CD4-positive, alpha-beta T cell (primary cell): ENCODE data around the gene SLC1A2. TPM values are rescaled to one million over a fixed set of nuclear protein-coding genes. Genes with fewer than 3 reads are reported as not detected.

Experiments
- ATAC-seq: fragments of 200-7000 bp; cut with Tn5 transposase; one replicate; pipeline ENCODE4 v1.10.0; 2022; ENCODE audit warnings: mild to moderate bottlenecking; ENCODE audit not compliant: poor library complexity
- CTCF ChIA-PET: fragments of 350-600 bp; sonication (Branson Sonifier 250); formaldehyde crosslinking; loops from one replicate; lab custom pipeline; 2021; ENCODE audit warnings: antibody characterized with exemption, inconsistent platforms; lab: Charles Lee
- POLR2A ChIA-PET: fragments of 350-600 bp; sonication (Branson Sonifier 250); formaldehyde crosslinking; loops from one replicate; lab custom pipeline; 2021; ENCODE audit warnings: antibody characterized with exemption, inconsistent platforms; lab: Charles Lee
- DNase-seq, 14 experiments: peaks; one replicate each; pipeline ENCODE4 v3.0.0-alpha.2; 2013 to 2020; ENCODE audit warnings: mixed read lengths in 2 of 14
- H3K27ac ChIP-seq, 2 donors: one replicate each; pipeline versions ENCODE4 v1.5.1 to v1.7.0; 2013; ENCODE audit warnings: low read length in 2 of 2, low read depth in 1 of 2, mild to moderate bottlenecking in 1 of 2
- H3K27me3 ChIP-seq, 2 experiments: 1 replicate in 1 of 2; 2 replicates in 1 of 2; pipeline versions ENCODE4 v1.6.1 to v1.7.0; 2013; ENCODE audit warnings: low read length in 2 of 2, control low read depth in 1 of 2, mild to moderate bottlenecking in 1 of 2, moderate library complexity in 1 of 2; ENCODE audit not compliant: insufficient read depth in 2 of 2, control insufficient read depth in 1 of 2
- H3K36me3 ChIP-seq: one replicate; pipeline ENCODE4 v1.6.1; 2013; ENCODE audit warnings: low read length, control low read depth; ENCODE audit not compliant: insufficient read depth
- H3K4me1 ChIP-seq: one replicate; pipeline ENCODE4 v1.6.1; 2013; ENCODE audit warnings: low read length, control low read depth; ENCODE audit not compliant: insufficient read depth
- H3K4me3 ChIP-seq: one replicate; pipeline ENCODE4 v1.5.1; 2013; ENCODE audit warnings: mild to moderate bottlenecking, low read length, moderate library complexity
- H3K9me3 ChIP-seq, 2 experiments: 1 replicate in 1 of 2; 2 replicates in 1 of 2; pipeline versions ENCODE4 v1.6.1 to v1.7.0; 2013; ENCODE audit warnings: low read length in 2 of 2, mild to moderate bottlenecking in 2 of 2, control low read depth in 1 of 2, moderate library complexity in 1 of 2; ENCODE audit not compliant: control insufficient read depth in 1 of 2, insufficient read depth in 1 of 2
- H3K27ac Mint-ChIP-seq: one replicate; pipeline ENCODE4 v1.8.0; 2020; ENCODE audit warnings: mixed read lengths
- H3K27me3 Mint-ChIP-seq: one replicate; pipeline ENCODE4 v1.8.0; 2021; ENCODE audit warnings: mixed read lengths
- H3K36me3 Mint-ChIP-seq: one replicate; pipeline ENCODE4 v1.8.0; 2021; ENCODE audit warnings: low read depth, mixed read lengths
- H3K4me1 Mint-ChIP-seq: one replicate; pipeline ENCODE4 v1.8.0; 2021; ENCODE audit warnings: low read depth, mixed read lengths
- H3K4me3 Mint-ChIP-seq: one replicate; pipeline ENCODE4 v1.8.0; 2020; ENCODE audit warnings: mild to moderate bottlenecking, mixed read lengths
- H3K9me3 Mint-ChIP-seq: one replicate; pipeline ENCODE4 v1.8.0; 2020; ENCODE audit warnings: mixed read lengths
- intact Hi-C, 2 experiments: fragments of 100-400 bp; cut with DNase I in 1 of 2; cut with micrococcal nuclease in 1 of 2; formaldehyde crosslinking; loops; one replicate each; pipeline versions ENCODE4 v1.15.1 to v1.9.0; 2023 to 2025; cut with DNase I, micrococcal nuclease
- total RNA-seq, 174 experiments: library from RNA in 2 of 174; stranded (reverse) in 2 of 174; gene quantifications; one replicate each; pipeline ENCODE4 v1.2.3 and lab custom pipeline; 2021 to 2026
- TF ChIP-seq, protein P1 (sequence below): fragments of 200-600 bp; IDR thresholded peaks from one replicate; pipeline ENCODE4 v1.8.0; 2022; ENCODE audit warnings: antibody characterized with exemption, mild to moderate bottlenecking

The SLC1A2 gene
- total RNA-seq, 2 experiments from 2014 or later: not detected

DNA sequence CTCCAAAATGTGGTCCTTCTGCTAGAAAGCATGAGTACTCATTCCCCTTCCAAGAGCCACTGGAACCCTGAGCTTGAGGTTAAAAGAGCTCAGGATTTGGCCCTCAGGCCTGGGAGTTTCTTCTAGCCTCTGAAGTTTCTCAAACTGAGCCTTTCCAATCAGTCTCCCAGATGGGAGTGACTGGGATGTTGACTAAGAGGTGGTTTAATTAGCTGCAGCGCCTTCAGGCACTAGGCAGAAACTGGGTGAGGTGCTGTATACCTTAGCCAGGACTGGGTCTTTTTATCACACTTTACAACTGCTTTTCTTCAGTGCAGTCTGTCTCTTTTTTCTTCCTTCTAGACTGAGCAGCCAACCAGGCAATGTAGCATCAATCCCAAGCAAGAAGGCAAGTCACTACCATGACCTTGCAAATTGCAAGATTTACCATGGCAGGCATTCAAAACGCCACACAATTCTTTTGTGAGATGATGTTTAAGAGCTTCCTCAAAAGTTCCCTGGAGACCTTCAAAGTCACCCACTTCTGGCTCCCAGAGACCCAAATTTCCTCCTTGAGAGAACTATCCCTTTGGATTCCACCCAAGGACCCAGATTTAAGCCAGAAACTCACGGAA is 93.0 kb downstream of the SLC1A2 start:
- Mint-ChIP-seq H3K27ac (no peak overlapping the region), H3K27me3 (no peaks in the 10 kb centered on the region), H3K4me1 (peaks cover 59% of the 10 kb centered on the region), H3K4me3 (no peak overlapping the region), H3K36me3 (peaks cover 6% of the 10 kb centered on the region), H3K9me3 (peaks cover 7% of the 10 kb centered on the region)
- ATAC-seq: no peak
- TF ChIP-seq, protein P1, sequence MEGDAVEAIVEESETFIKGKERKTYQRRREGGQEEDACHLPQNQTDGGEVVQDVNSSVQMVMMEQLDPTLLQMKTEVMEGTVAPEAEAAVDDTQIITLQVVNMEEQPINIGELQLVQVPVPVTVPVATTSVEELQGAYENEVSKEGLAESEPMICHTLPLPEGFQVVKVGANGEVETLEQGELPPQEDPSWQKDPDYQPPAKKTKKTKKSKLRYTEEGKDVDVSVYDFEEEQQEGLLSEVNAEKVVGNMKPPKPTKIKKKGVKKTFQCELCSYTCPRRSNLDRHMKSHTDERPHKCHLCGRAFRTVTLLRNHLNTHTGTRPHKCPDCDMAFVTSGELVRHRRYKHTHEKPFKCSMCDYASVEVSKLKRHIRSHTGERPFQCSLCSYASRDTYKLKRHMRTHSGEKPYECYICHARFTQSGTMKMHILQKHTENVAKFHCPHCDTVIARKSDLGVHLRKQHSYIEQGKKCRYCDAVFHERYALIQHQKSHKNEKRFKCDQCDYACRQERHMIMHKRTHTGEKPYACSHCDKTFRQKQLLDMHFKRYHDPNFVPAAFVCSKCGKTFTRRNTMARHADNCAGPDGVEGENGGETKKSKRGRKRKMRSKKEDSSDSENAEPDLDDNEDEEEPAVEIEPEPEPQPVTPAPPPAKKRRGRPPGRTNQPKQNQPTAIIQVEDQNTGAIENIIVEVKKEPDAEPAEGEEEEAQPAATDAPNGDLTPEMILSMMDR: no peak
- no peak for DNase-seq
- ChIA-PET POLR2A (interaction anchor here (0.7 kb wide), 1 partner anchor 16 kb away, joined by 3 read pairs; no protein-coding TSS in a partner anchor), CTCF (interaction anchor here (1.0 kb wide), 1 partner anchor 21 kb away, joined by 3 read pairs; no protein-coding TSS in a partner anchor)
- Histone ChIP-seq H3K27ac (no peak overlapping the region), H3K4me1 (peaks cover 37% of the 10 kb centered on the region), H3K27me3 (no peaks in the 10 kb centered on the region), H3K4me3 (no peak overlapping the region), H3K36me3 (no peaks in the 10 kb centered on the region), H3K9me3 (no peaks in the 10 kb centered on the region)
- intact Hi-C loops: no loop called here

DNA sequence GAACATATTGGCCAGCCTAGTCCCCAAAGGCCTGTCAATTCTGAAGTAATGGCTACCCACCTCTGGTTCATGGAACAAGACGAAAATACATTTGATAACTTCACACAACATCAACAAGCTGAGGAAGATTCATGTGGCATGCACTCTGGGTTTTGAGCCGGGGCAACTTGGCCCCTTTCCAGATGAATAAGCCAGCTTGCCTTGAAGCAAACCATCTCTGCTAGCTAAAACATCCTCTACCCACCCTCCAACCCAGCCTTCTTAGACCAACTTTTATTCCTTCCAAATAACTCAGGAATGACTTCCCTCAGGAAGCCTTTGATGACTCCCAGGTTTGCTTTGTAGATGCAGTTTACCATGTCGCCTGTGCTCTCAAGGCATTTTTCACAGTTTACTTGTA is 94.4 kb downstream of the SLC1A2 start:
- H3K27ac ChIP-seq: no peak overlapping the region
- DNase-seq (peak in 1 of 14 experiments; percentile 46), ATAC-seq (no peak)
- intact Hi-C loops: no loop called here
- H3K9me3 ChIP-seq: no peaks in the 10 kb centered on the region
- no peaks in the 10 kb centered on the region for H3K36me3 ChIP-seq
- H3K27me3 Mint-ChIP-seq: no peaks in the 10 kb centered on the region
- ChIA-PET POLR2A (no interaction called here), CTCF (no interaction called here)
- no peaks in the 10 kb centered on the region for H3K27me3 ChIP-seq
- TF ChIP-seq, protein P1: no peak
- peaks cover 50% of the 10 kb centered on the region for H3K4me1 Mint-ChIP-seq
- peaks cover 23% of the 10 kb centered on the region for H3K4me1 ChIP-seq
- H3K4me3 Mint-ChIP-seq: no peak overlapping the region
- no peak overlapping the region for H3K27ac Mint-ChIP-seq
- peaks cover 3% of the 10 kb centered on the region for H3K9me3 Mint-ChIP-seq
- no peak overlapping the region for H3K4me3 ChIP-seq
- no peaks in the 10 kb centered on the region for H3K36me3 Mint-ChIP-seq

DNA sequence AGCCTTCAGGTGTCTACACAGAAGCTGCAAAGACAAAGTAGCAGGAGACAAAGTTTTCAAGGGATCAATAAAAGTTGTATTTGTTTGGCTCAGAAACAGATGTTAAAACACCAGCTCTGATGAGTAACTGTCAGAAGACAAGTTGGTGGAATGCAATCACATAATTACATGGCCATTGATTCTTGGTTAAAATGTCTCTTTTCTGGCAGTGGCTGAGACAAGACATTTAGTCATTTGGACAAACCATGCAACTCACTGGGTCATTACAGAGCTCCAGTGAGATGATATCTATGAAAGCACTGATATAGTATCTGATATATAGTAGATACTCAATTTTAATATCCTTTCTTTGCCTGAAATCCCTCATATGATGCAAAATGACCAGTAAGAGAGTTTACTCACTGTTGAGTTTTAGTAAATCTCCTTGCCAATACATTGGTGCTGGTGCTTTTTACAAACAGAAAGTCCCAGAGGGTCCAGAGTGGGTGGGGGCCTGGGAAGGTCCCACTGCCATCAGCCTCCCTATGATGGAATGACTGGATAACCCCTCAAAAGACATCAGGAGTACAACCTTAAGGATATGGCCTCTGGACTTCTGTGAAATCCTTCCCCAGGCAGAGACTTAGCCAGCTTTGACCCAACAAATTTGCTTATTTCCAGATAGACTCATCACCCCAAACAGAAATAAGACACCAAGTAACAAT is 95.0 kb downstream of the SLC1A2 start:
- H3K27ac ChIP-seq: no peak overlapping the region
- H3K27me3 Mint-ChIP-seq: no peaks in the 10 kb centered on the region
- no peak overlapping the region for H3K27ac Mint-ChIP-seq
- POLR2A ChIA-PET: interaction anchor here (0.6 kb wide), 1 partner anchor 170 kb away, joined by 3 read pairs; no protein-coding TSS in a partner anchor
- H3K36me3 ChIP-seq: no peaks in the 10 kb centered on the region
- H3K4me1 ChIP-seq: peaks cover 22% of the 10 kb centered on the region
- no peaks in the 10 kb centered on the region for H3K27me3 ChIP-seq
- no peaks in the 10 kb centered on the region for H3K9me3 ChIP-seq
- no peak overlapping the region for H3K4me3 Mint-ChIP-seq
- no peaks in the 10 kb centered on the region for H3K36me3 Mint-ChIP-seq
- DNase-seq (no peak), ATAC-seq (no peak)
- peaks cover 50% of the 10 kb centered on the region for H3K4me1 Mint-ChIP-seq
- intact Hi-C loops: no loop called here
- H3K9me3 Mint-ChIP-seq: peaks cover 3% of the 10 kb centered on the region
- CTCF ChIA-PET: no interaction called here
- no peak overlapping the region for H3K4me3 ChIP-seq
- TF ChIP-seq, protein P1: no peak
